ENCODE measurements around the gene JMJD6.

Gene JMJD6

DNA sequence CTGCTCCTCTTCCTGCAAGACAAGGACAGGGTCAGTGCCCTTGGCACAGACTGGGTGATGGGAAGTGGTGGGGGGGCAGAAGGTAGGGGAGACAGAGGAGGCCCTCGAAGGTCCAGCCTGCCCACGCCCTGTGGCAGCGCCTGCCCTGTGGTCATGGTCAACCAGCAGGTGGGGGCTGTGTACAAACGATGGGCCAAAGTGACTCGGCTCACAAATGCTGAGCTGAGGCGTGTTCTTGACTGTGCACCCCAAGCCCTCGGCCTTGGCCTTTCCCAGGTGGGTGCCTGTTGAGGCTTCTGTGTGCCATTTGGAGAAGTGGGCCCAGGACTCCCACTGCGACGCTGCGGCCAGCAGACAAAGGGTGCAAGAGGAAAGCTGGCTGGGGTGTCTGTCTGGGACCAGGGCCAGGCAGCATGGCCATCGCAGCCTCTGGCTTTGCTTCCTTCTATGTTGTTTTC, 38.2 kb downstream of the JMJD6 start:
- H3K27ac ChIP-seq, result no peak overlapping the region
- TF ChIP-seq, protein P1, sequence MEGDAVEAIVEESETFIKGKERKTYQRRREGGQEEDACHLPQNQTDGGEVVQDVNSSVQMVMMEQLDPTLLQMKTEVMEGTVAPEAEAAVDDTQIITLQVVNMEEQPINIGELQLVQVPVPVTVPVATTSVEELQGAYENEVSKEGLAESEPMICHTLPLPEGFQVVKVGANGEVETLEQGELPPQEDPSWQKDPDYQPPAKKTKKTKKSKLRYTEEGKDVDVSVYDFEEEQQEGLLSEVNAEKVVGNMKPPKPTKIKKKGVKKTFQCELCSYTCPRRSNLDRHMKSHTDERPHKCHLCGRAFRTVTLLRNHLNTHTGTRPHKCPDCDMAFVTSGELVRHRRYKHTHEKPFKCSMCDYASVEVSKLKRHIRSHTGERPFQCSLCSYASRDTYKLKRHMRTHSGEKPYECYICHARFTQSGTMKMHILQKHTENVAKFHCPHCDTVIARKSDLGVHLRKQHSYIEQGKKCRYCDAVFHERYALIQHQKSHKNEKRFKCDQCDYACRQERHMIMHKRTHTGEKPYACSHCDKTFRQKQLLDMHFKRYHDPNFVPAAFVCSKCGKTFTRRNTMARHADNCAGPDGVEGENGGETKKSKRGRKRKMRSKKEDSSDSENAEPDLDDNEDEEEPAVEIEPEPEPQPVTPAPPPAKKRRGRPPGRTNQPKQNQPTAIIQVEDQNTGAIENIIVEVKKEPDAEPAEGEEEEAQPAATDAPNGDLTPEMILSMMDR (conservative IDR thresholded peaks at IDR 0.05), result no peak

DNA sequence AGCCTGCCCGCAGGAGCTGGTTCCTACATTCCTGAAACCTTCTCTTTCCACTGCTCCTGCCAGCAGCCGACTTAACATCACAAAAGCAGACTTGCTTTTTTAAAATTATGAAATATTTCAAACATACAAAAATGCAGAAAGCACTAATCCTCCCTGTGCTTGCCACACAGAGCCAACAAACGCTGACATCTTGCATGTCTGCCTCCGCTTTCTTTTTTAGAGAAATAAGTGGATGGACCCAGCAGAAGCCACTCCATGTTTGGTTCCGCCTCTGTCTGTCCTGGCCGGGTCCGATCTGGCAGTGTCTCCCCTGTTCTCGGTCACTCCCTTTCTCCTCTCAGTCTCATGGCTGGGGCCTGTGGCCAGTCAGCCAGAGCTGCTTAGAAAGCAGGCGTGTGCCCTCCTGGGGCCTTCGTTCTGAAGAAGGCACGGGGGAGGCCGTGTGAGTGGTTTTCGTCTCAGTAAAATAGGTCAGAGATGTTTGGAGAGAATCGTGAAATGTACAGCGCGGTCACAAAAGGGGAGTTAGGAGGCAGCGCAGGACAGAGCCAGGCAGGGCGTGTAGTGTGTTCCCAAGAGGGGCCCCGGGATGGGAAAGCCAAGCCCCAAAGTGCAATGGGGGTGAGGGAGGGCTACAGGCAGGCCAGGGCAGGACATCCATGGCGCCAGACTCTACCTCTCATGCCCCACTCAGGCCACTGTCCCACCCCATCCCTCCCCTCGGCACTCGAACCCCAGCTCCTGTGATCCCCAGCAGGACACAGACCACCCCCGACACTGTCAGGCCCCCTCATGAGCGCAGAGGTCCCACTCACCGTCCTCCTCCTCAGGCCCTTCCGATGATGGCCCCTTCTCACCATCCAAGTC, 38.9 kb downstream of the JMJD6 start:
- TF ChIP-seq, protein P1 (conservative IDR thresholded peaks at IDR 0.05), result no peak
- H3K27ac ChIP-seq, result no peak overlapping the region

DNA sequence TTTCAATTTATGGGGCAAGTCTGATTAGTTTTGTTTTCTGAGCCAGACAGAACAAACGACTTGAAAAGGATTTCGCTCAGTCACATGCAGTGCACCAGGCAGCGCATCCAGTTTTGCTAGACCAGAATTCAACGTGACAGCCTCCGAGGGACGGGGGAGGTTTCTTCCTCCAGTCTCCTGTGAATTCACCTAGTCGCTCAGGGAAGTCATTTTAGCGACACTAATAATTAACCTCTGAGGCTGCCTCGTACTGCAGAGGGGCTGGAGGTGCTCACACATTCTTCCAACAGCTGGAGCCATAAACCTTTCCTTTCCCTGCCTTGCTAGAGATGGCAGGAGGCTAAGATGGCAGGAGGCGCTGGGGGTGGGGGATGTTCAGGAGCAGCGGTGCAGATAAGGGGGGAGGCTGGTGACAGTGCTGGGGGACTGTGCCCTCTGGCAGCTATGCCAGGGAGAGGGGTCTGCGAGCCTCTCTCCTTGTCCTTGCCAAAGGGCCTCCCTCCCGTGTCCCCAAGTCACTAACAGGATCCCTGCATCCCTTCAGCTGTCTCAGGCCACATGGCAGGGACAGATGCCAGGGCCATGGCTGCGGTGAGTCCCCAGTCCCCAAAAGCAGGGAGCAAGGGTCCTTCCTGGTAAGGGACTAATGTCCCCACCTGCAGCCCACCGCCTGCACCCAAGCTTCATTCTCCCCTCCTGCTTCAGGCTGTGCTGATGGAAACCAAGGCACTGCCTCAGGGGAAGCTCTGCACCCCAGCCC, 39.7 kb downstream of the JMJD6 start:
- H3K27ac ChIP-seq, result no peak overlapping the region

DNA sequence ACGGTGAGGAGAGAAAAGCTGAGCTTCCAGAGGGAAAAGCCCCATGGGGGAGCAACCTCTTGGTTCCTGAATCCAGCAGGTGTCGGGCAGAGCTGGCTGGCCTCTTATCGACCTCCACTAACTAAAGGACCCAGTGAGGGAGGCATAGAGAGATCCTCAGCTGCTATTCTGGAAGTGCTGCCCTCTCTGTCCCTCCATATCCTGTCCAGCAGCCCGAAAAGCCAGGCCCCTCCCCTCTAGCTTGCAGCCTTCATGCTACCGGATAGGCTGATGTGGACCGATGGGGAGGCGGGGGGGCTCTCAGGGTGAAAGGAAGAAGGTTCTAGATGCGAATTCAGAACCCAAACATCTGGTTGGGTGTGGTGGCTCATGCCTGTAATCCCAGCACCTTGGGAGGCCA, 40.6 kb downstream of the JMJD6 start:
- no peak overlapping the region for H3K27ac ChIP-seq
- TF ChIP-seq, protein P1 (conservative IDR thresholded peaks at IDR 0.05), result no peak

More for the DNA sequence above, 39.7 kb downstream of the JMJD6 start:
- TF ChIP-seq, protein P1 (conservative IDR thresholded peaks at IDR 0.05), result no peak

DNA sequence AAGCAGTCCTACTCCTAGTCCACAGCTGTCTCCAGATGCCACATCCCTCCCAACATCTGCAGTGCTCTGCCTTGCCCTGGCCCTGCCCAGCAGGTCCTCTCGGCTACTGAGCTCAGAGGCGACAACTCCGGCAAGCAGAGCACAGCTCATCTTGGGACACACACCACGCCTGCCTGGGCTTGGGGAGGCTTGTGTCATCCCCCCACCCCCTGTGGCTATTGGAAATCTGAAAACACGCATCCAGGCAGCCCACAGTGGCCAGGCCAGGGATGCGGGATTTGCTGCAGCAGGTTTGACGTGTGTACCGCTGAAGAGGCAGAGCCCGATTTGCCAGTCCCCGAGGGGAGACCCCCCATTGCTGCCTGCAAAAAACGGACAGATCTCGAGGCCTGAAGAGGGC, 41.0 kb downstream of the JMJD6 start:
- H3K27ac ChIP-seq, result no peak overlapping the region
- TF ChIP-seq, protein P1 (conservative IDR thresholded peaks at IDR 0.05), result no peak

DNA sequence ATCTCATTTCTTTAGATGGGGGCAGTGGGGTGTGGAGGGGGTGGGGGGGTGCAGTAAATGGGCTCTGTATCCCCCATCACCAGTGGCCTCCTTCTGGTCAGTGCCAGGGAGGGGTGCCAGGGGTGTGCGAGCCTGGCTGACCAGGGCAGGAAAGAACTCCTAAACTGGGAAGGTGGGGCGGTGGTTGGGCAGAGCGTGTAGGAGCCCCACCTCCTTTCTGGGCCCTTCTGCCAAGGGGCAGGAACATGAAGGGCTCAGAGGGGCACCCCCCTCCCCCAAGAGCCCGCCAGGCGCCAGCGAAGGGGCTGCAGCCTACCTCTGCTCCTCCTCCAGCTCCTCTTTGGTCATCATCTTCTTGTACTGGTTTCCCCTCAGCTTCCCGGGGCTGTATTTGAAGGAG, 41.6 kb downstream of the JMJD6 start:
- no peak overlapping the region for H3K27ac ChIP-seq
- TF ChIP-seq, protein P1 (conservative IDR thresholded peaks at IDR 0.05), result no peak

Data from VCaP (cell line).